Measurements from ENCODE around the gene C1orf52.

DNA sequence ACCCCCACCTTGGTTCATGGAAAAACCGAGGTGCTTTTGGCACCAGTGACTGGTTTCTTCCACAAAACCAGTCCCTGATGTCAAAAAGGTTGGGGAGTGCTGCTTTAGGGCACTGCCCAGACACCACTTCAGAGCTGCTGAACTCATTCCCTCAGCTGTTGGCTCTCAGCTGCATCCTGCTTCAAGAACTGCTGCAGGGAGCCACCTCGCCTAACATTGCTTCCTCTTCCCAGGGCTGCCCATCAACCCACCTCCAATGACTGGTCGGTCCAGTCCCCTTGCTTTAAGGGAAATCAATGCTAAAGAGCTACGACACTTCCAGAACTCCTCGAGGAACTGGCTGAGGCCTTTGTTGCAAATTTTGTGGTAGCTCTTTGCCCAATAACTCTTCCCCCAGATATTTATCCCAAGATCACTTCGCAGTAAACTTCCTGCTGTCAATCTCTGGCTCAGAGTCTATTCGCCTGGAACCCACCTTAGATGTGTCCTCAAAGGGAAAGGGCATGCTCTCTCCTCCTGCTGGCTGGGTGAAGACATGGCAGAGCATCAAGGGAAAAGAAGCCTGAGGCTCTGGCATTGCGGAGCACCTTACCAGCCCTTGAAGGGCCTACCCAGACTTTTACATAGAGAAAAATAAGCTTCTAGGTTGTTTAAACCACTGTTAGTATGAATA is 29.0 kb downstream of the C1orf52 start:
- TF ChIP-seq, protein P1, sequence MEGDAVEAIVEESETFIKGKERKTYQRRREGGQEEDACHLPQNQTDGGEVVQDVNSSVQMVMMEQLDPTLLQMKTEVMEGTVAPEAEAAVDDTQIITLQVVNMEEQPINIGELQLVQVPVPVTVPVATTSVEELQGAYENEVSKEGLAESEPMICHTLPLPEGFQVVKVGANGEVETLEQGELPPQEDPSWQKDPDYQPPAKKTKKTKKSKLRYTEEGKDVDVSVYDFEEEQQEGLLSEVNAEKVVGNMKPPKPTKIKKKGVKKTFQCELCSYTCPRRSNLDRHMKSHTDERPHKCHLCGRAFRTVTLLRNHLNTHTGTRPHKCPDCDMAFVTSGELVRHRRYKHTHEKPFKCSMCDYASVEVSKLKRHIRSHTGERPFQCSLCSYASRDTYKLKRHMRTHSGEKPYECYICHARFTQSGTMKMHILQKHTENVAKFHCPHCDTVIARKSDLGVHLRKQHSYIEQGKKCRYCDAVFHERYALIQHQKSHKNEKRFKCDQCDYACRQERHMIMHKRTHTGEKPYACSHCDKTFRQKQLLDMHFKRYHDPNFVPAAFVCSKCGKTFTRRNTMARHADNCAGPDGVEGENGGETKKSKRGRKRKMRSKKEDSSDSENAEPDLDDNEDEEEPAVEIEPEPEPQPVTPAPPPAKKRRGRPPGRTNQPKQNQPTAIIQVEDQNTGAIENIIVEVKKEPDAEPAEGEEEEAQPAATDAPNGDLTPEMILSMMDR (IDR thresholded peaks at IDR 0.05; ENCODE audit: low read length), result peak; percentile 26; the same call in 1 of the 2 replicates
- no peak for TF ChIP-seq EZH2 (optimal IDR thresholded peaks at IDR 0.05; ENCODE audit: low read depth, low read length)
- TF ChIP-seq EZH2phosphoT487 (IDR thresholded peaks at IDR 0.05; ENCODE audit: low read length), result no peak
